Loucy (cell line): Measurements from ENCODE around the gene DLL4.

ENCODE experiments used
- EZH2phosphoT487 ChIP-seq: fragments of 200-600 bp; IDR thresholded peaks from 2 replicates; pipeline ENCODE4 v1.6.1; 2018; ENCODE audit warnings: antibody characterized with exemption, mild to moderate bottlenecking, moderate library complexity, borderline replicate concordance
- TF ChIP-seq, protein P1 (sequence below): fragments of 200-600 bp; sonication (generic); conservative IDR thresholded peaks from 2 replicates; pipeline ENCODE4 v1.5.1; 2014; ENCODE audit warnings: mild to moderate bottlenecking, antibody characterized with exemption, low read length

DNA sequence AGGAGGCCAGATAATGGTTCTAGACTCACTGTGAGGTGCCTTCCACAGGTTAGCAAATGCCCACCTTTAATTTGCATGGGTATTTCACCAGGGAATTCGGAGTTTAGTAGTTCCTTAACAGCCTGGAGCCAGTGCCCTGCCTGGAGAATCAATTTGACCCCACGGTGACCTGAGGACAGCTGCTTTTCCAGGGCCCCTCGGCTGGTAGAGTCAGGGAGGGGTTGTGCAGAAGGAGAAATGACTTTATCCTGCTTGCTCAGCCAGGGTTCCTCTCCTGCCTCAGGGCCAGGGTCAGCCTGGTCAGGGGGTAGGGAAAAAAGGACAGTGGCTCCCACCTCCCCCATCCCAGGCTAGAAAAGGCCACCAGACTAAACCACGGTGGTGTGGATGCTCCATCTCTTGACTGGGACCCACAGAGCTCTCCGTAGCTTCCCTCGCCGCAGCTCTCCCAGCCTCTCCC, 12.0 kb downstream of the DLL4 start:
- TF ChIP-seq, protein P1, sequence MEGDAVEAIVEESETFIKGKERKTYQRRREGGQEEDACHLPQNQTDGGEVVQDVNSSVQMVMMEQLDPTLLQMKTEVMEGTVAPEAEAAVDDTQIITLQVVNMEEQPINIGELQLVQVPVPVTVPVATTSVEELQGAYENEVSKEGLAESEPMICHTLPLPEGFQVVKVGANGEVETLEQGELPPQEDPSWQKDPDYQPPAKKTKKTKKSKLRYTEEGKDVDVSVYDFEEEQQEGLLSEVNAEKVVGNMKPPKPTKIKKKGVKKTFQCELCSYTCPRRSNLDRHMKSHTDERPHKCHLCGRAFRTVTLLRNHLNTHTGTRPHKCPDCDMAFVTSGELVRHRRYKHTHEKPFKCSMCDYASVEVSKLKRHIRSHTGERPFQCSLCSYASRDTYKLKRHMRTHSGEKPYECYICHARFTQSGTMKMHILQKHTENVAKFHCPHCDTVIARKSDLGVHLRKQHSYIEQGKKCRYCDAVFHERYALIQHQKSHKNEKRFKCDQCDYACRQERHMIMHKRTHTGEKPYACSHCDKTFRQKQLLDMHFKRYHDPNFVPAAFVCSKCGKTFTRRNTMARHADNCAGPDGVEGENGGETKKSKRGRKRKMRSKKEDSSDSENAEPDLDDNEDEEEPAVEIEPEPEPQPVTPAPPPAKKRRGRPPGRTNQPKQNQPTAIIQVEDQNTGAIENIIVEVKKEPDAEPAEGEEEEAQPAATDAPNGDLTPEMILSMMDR, result no peak
- no peak for TF ChIP-seq EZH2phosphoT487
